Body of pancreas (tissue), 4 donors: ENCODE measurements around the gene SPATA33.

Experiments
- POLR2A ChIP-seq, 3 donors: fragments of 450-650 bp; IDR thresholded peaks; one replicate each; pipeline ENCODE4 v1.6.1; 2016; ENCODE audit warnings: antibody characterized with exemption in 3 of 3, mild to moderate bottlenecking in 2 of 3
- TF ChIP-seq, protein P1 (sequence below), 7 experiments: fragments of 450-650 bp in 4 of 7; fragments of 200-600 bp in 3 of 7; sonication (generic) in 3 of 7; IDR thresholded peaks; one replicate each; pipeline ENCODE4 v1.5.1; 2016 to 2019; ENCODE audit warnings: antibody characterized with exemption in 7 of 7

DNA sequence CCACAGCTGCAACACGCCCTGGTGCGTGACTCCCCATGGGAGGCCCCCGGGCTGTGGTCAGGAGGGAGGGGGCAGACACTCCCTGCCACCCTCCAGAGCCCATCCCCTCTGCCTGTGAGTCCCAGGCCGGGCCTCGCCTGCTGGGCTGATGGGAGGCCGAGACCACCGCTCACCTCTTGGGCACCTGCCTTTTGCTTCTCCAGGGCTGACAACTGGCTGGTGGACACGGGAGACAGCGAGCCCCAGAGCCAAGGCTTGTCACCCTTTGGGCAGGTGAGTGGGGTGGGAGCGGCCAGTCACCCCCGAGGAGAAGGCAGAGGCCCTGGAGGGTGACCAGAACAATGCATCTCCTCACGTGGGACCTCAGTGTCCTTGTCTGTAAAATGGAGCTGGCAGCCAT, 21.0 kb upstream of the SPATA33 start:
- TF ChIP-seq, protein P1, sequence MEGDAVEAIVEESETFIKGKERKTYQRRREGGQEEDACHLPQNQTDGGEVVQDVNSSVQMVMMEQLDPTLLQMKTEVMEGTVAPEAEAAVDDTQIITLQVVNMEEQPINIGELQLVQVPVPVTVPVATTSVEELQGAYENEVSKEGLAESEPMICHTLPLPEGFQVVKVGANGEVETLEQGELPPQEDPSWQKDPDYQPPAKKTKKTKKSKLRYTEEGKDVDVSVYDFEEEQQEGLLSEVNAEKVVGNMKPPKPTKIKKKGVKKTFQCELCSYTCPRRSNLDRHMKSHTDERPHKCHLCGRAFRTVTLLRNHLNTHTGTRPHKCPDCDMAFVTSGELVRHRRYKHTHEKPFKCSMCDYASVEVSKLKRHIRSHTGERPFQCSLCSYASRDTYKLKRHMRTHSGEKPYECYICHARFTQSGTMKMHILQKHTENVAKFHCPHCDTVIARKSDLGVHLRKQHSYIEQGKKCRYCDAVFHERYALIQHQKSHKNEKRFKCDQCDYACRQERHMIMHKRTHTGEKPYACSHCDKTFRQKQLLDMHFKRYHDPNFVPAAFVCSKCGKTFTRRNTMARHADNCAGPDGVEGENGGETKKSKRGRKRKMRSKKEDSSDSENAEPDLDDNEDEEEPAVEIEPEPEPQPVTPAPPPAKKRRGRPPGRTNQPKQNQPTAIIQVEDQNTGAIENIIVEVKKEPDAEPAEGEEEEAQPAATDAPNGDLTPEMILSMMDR (IDR thresholded peaks at IDR 0.05), result no peak
- TF ChIP-seq POLR2A (IDR thresholded peaks at IDR 0.05), result no peak
